ENCODE measurements around the gene SPIRE1. TPM values are rescaled to one million over a fixed set of nuclear protein-coding genes. Genes with fewer than 3 reads are reported as not detected.

The SPIRE1 gene
- total RNA-seq, 4 donors from 2014 or later: 55.5 to 72.5 (median 60.4) TPM

GRCh38 chr18:12403601-12404506 lies 254.1 kb downstream of the SPIRE1 start:
- TF ChIP-seq EP300 (IDR thresholded peaks at IDR 0.05) (no peak), CTCF (IDR thresholded peaks at IDR 0.05) (no peak)
- WGBS, 2 donors: 57 to 60% methylated on average over 6 of the region's 6 CpGs
- H3K36me3 ChIP-seq: no peaks in the 10 kb centered on the region
- DNase-seq (ENCODE audit: low spot score in 2 of 2): no peak
- H3K27ac ChIP-seq: no peak overlapping the region
- H3K4me1 ChIP-seq: peaks cover 0 to 11% (median 0%) of the 10 kb centered on the region in 4 donors
- no peaks in the 10 kb centered on the region for H3K9me3 ChIP-seq
- H3K4me3 ChIP-seq: no peak overlapping the region
- H3K27me3 ChIP-seq: no peaks in the 10 kb centered on the region

DNA sequence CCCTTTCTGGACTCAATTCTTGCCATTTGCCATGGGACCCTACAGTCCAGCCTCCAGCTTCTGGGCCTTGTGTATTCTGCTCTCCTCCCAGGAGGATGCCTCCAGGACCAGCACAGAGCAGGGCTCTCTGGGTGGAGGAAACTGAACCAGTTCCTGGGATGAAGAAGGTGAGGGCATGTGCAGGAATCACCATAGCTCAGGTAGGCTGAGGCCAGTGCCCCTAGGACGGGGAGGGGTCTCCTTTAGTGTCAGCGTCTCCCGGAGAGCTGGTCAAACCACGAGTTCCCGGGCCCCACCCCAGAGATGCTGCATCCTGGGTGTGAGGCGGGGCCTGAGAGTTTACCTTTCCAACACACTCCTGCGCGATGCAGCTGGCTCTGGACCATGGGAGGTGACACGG lies 256.0 kb downstream of the SPIRE1 start:
- Histone ChIP-seq H3K27me3 (no peaks in the 10 kb centered on the region), H3K4me1 (peaks cover 0 to 2% (median 0%) of the 10 kb centered on the region in 4 donors), H3K9me3 (no peaks in the 10 kb centered on the region), H3K4me3 (no peak overlapping the region), H3K36me3 (no peaks in the 10 kb centered on the region), H3K27ac (no peak overlapping the region)
- no peak for TF ChIP-seq CTCF (IDR thresholded peaks at IDR 0.05)
- no peak for TF ChIP-seq POLR2A (IDR thresholded peaks at IDR 0.05)
- TF ChIP-seq EP300 (IDR thresholded peaks at IDR 0.05): no peak
- DNase-seq (ENCODE audit: low spot score in 2 of 2): no peak
- WGBS, 2 donors: 76 to 77% methylated on average over 9 of the region's 9 CpGs

DNA sequence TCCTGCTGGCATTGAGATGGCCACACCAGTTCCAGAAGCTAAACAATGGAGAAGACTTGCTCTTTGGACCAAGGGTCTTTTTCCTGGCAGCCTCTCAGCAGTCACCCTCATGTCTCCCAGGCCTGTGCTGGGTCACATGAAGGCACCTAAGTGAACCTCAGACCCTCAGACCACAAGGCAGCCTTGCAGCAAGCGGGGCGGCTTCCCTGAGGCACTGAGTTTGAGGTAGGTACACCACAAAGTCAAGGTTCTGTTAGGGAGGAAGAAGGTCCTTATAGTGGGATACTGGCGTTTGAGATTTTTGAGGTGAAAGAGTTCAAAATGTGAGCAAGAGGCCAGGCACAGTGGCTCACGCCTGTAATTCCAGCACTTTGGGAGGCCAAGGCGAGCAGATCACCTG lies 258.7 kb downstream of the SPIRE1 start:
- WGBS, 2 donors: 89 to 94% methylated on average over 5 of the region's 5 CpGs
- DNase-seq (ENCODE audit: low spot score in 2 of 2): no peak
- no peaks in the 10 kb centered on the region for H3K9me3 ChIP-seq
- H3K27me3 ChIP-seq: no peaks in the 10 kb centered on the region
- no peaks in the 10 kb centered on the region for H3K36me3 ChIP-seq
- H3K27ac ChIP-seq: no peak overlapping the region
- H3K4me3 ChIP-seq: no peak overlapping the region
- TF ChIP-seq CTCF (IDR thresholded peaks at IDR 0.05) (no peak), POLR2A (IDR thresholded peaks at IDR 0.05) (no peak), EP300 (IDR thresholded peaks at IDR 0.05) (no peak)
- H3K4me1 ChIP-seq: no peaks in the 10 kb centered on the region

DNA sequence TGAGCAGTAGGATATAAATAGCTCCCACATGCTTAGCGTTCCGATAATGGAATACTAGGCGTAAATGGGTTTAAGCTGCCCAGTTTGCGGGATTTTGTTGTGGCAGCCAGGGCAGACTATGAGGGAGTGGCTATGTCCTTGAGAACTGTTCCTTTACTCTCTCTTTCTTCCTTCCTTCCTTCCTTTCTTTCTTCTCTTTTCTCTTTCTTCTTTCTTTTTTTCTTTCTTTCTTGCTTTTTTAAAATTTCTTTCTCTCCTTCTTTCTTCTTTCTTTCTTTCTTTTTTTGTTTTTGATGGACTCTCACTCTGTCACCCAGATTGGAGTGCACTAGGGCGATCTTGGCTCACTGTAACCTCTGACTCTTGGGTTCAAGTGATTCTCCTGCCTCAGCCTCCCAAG lies 259.3 kb downstream of the SPIRE1 start:
- no peak for TF ChIP-seq EP300 (IDR thresholded peaks at IDR 0.05)
- TF ChIP-seq CTCF (IDR thresholded peaks at IDR 0.05): no peak
- TF ChIP-seq POLR2A (IDR thresholded peaks at IDR 0.05): no peak
- H3K36me3 ChIP-seq: no peaks in the 10 kb centered on the region
- DNase-seq (ENCODE audit: low spot score in 2 of 2): no peak
- H3K27me3 ChIP-seq: no peaks in the 10 kb centered on the region
- H3K9me3 ChIP-seq: no peaks in the 10 kb centered on the region
- no peak overlapping the region for H3K4me3 ChIP-seq
- no peak overlapping the region for H3K27ac ChIP-seq
- WGBS, 2 donors: 59 to 70% methylated on average over 5 of the region's 5 CpGs
- no peaks in the 10 kb centered on the region for H3K4me1 ChIP-seq

- no peaks in the 10 kb centered on the region for H3K27me3 ChIP-seq
- WGBS, 2 donors: 76 to 85% methylated on average over 6 of the region's 6 CpGs
- no peaks in the 10 kb centered on the region for H3K4me1 ChIP-seq
- no peak overlapping the region for H3K4me3 ChIP-seq
- TF ChIP-seq CTCF (IDR thresholded peaks at IDR 0.05) (no peak), EP300 (IDR thresholded peaks at IDR 0.05) (no peak), POLR2A (IDR thresholded peaks at IDR 0.05) (no peak)
- H3K36me3 ChIP-seq: no peaks in the 10 kb centered on the region
- DNase-seq (ENCODE audit: low spot score in 2 of 2): no peak
- H3K9me3 ChIP-seq: no peaks in the 10 kb centered on the region
- H3K27ac ChIP-seq: no peak overlapping the region
These were observed 260.1 kb downstream of the SPIRE1 start for GRCh38 chr18:12397793-12398192.

Data from tibial nerve (tissue), 4 donors.